C4-2B (cell line): ENCODE data around the gene TMEM131L.

Source experiments
- ZFX ChIP-seq: fragments of 450-650 bp; IDR thresholded peaks from 2 replicates; pipeline ENCODE4 v1.6.1; 2017
- TF ChIP-seq, protein P1 (sequence below): fragments of 450-650 bp; conservative IDR thresholded peaks from 2 replicates; pipeline ENCODE4 v1.5.1; 2017; ENCODE audit warnings: mild to moderate bottlenecking

DNA sequence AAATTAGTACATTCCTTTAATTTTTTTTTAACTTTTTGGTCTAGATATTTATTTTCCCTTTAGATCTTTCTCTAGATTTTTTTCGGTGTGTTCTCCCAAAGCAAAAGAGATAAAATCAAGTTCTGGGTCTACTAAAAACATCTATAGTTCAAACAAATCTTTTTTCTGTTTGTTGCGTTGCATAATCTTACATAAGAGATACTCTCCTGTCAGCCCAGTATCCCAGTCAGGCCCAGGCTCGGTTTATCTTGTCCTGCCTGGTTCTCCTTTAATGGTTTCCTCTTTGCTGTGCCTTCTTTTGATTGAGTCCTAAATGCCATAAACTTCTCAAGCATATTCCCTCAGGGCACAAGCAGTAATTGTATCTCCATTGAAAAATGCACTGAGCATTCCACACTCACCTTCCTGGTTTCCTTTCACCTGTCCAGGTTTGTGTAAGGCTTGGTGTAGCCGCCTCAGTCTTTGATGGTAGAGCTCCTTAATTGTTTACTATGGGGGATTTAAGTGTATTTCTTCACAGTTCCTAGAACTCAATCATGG is 104.9 kb downstream of the TMEM131L start:
- TF ChIP-seq, protein P1, sequence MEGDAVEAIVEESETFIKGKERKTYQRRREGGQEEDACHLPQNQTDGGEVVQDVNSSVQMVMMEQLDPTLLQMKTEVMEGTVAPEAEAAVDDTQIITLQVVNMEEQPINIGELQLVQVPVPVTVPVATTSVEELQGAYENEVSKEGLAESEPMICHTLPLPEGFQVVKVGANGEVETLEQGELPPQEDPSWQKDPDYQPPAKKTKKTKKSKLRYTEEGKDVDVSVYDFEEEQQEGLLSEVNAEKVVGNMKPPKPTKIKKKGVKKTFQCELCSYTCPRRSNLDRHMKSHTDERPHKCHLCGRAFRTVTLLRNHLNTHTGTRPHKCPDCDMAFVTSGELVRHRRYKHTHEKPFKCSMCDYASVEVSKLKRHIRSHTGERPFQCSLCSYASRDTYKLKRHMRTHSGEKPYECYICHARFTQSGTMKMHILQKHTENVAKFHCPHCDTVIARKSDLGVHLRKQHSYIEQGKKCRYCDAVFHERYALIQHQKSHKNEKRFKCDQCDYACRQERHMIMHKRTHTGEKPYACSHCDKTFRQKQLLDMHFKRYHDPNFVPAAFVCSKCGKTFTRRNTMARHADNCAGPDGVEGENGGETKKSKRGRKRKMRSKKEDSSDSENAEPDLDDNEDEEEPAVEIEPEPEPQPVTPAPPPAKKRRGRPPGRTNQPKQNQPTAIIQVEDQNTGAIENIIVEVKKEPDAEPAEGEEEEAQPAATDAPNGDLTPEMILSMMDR, result no peak
- no peak for TF ChIP-seq ZFX
